ENCODE results near the gene ANXA11.
"Not testable (repeated sequence)": the region's sequence is repeated elsewhere in the genome, so short reads cannot be mapped to it uniquely, and the experiment has no call there.

Gene ANXA11

GRCh38 chr10:80205477-80206276, at the start of gene ANXA11:
Gene ANXA11, minus strand, starts transcription at chr10:80205537. Its CDS starts 32,676 bp downstream, at chr10:80172861.
- FAIRE-seq, result no peak
- DNase-seq (ENCODE audit: insufficient read length, low spot score), result peak; percentile 91
- peak; percentile 70 for TF ChIP-seq POLR2A (IDR thresholded peaks at IDR 0.05; ENCODE audit: low read depth, low read length)

DNA sequence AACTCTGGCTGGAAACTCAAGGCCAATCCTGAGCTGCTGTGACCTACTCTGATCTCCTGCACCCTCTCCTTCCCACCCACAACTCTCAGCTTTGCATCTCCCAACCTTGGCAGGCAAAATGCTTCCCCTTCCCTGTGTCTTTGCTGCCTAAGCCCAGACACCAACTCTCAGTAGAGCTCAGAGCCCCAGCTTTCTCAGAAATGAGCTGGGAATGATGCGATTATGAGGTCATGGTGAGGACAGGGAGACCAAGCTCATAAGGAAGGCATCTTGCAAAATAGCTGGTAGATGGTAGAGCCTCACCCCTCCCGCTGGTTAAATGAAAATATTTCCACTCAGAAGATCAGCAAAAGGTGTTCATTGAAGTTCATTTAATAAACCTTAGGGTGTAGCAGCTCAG, 49.4 kb upstream of the ANXA11 start:
- DNase-seq (ENCODE audit: insufficient read length, low spot score); FAIRE-seq: not testable (repeated sequence)

- not testable (repeated sequence) for FAIRE-seq; DNase-seq (ENCODE audit: insufficient read length, low spot score)
These were observed 48.6 kb upstream of the ANXA11 start for GRCh38 chr10:80253963-80254271.

DNA sequence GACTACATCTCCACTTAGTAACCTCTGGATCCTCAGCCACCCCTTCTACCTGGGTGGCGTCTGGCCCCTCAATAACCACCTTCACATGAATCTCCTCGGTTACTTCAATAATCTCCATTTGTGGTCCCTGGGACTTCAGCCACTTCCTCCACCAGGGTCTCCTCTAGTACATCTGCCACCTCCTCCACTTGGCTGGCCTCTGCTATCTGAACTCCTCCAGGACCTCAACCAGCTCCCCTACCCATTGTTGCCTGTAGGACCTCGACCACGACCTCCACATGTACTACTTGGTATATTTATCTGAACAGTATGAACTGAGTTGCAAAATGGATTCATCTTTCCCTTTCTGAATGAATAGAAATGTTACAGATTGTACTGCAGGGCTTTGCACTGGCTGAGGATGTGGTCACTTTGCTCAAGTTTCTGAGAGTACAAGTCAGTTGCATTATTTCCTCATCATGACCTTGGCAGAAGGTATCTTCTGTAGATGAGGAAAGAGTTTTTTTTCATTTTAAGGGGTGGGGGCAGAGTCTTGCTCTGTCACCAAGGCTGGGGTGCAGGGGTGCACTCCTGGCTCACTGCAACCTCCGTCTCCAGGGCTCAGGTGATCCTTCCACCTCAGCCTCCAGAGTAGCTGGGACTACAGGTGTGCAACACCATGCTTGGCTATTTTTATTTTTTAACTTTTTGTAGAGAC, 48.1 kb upstream of the ANXA11 start:
- no peak for DNase-seq (ENCODE audit: insufficient read length, low spot score)

GRCh38 chr10:80252296-80252887, 47.1 kb upstream of the ANXA11 start:
- no peak for TF ChIP-seq POLR2A (IDR thresholded peaks at IDR 0.05; ENCODE audit: low read depth, low read length)
- FAIRE-seq (no peak), DNase-seq (ENCODE audit: insufficient read length, low spot score) (no peak)

More for the DNA sequence above, 48.1 kb upstream of the ANXA11 start:
- no peak for FAIRE-seq
- TF ChIP-seq POLR2A (IDR thresholded peaks at IDR 0.05; ENCODE audit: low read depth, low read length), result no peak

- not testable (repeated sequence) for DNase-seq (ENCODE audit: insufficient read length, low spot score); FAIRE-seq
These were observed 46.5 kb upstream of the ANXA11 start for GRCh38 chr10:80251703-80252280.

DNA sequence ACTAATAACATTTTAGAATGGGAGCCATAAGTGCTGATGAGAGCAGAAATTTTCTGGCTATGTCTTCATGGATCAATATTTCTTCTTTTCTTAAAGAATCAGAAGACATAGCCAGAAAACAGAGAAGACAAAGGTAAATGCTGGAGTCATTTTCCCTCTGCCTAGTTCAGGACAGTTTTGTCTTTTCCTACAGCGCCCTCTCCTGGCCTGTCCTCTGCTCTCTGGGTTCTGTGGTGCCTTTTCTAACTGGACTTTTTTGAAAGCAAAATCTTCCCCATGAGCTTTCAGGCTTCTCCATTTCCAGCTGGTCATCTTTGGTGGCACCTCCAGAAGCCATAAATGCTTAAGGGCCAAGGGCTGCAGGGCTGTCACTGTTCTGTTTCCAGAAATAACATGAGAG, 45.1 kb upstream of the ANXA11 start:
- FAIRE-seq, result peak; percentile 81
- DNase-seq (ENCODE audit: insufficient read length, low spot score), result not testable (repeated sequence)

GRCh38 chr10:80249906-80250305, 44.6 kb upstream of the ANXA11 start:
- FAIRE-seq; DNase-seq (ENCODE audit: insufficient read length, low spot score): not testable (repeated sequence)

DNA sequence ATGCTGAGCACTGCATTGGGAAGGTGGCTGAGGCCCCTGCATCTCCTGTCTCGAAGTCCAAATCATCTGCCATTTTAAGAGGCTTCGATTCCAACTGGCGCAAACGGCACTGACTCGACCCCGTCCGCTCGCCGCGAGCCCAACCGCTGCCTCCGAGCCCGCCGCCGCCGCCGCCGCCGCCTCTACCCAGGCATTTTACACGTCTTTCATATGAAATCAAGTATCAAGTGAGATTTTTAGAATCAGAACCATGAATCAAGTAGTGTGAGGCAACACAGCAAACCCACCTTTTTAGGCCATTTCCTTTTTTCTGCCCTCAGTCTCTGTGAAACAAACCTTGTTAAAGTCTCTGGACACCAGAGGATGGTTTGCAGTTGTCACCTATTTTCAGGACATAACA, 42.3 kb upstream of the ANXA11 start:
- FAIRE-seq, result not testable (repeated sequence)

DNA sequence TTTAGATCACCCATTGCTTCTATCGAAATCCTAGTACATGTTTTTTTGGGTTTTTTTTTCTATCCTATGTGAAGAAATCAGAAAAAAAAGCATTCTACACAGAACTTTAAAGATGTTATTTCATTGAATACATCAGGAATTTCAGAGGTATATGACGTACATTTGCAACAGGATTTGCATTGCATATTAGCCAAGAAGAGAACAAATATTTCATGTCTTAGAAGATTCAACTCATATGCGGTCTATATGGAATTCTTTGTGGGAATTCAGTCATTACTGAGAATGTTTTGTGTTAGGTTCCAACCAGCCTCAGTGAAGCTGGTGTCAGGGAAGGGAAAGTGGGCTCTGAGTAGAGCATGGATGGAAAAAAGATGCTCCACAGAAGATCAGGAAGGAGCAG, 39.0 kb upstream of the ANXA11 start:
- not testable (repeated sequence) for FAIRE-seq; DNase-seq (ENCODE audit: insufficient read length, low spot score)

More for the DNA sequence above, 42.3 kb upstream of the ANXA11 start:
- DNase-seq (ENCODE audit: insufficient read length, low spot score), result not testable (repeated sequence)

DNA sequence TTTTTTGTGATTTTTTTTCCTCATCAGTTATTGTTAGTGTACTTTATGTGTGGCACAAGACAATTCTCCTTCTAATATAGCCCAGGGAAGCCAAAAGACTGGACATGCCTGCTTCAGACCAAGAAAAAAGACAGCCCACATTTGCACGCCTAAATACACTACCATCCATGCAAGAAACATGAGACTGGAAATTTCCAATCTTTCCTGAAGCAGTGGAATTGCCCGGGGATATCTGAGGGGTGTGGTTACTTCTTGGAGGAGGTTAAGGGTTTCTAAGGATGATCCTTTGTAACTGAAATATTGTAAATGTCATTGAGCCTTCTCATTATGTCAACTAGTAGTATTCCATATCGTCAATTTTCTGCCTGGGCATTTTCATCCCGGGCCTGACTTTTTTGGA, 37.0 kb upstream of the ANXA11 start:
- FAIRE-seq; DNase-seq (ENCODE audit: insufficient read length, low spot score): not testable (repeated sequence)

DNA sequence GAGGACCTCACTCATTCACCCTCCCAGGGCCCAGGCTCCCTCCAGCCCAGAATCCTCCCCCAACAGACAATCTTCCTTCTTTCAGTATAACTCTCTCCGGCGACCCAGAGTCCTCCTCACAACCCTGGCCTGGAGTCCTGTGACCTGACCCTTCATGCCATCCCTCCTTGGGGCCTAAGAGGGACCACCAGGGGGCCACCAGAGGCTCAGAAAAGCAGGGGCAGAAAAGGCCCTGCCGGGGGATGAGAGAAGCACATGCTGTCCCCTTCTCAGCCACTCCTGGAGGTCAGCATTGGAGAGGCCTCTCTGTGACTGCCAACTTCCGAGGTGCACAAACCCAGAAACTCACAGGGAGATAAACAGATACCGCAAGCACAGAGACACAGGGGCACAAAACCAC, 31.1 kb upstream of the ANXA11 start:
- FAIRE-seq; DNase-seq (ENCODE audit: insufficient read length, low spot score): not testable (repeated sequence)

- DNase-seq (ENCODE audit: insufficient read length, low spot score); FAIRE-seq: not testable (repeated sequence)
These were observed 29.2 kb upstream of the ANXA11 start for GRCh38 chr10:80234331-80235235.

- DNase-seq (ENCODE audit: insufficient read length, low spot score); FAIRE-seq: not testable (repeated sequence)
These were observed 28.5 kb upstream of the ANXA11 start for GRCh38 chr10:80233871-80234270.

- not testable (repeated sequence) for FAIRE-seq; DNase-seq (ENCODE audit: insufficient read length, low spot score)
These were observed 21.4 kb upstream of the ANXA11 start for GRCh38 chr10:80226723-80227122.

- not testable (repeated sequence) for DNase-seq (ENCODE audit: insufficient read length, low spot score); FAIRE-seq
These were observed 17.7 kb upstream of the ANXA11 start for GRCh38 chr10:80223031-80223419.

- not testable (repeated sequence) for FAIRE-seq; DNase-seq (ENCODE audit: insufficient read length, low spot score)
These were observed 13.5 kb upstream of the ANXA11 start for GRCh38 chr10:80218878-80219277.

GRCh38 chr10:80214368-80214982, 9.1 kb upstream of the ANXA11 start:
- DNase-seq (ENCODE audit: insufficient read length, low spot score); FAIRE-seq: not testable (repeated sequence)

All from H54 (cell line).